ENCODE measurements around the gene SNRK. TPM values are rescaled to one million over a fixed set of nuclear protein-coding genes. Genes with fewer than 3 reads are reported as not detected.
A peak's percentile ranks its signal among the peaks of the same experiment; 100 is the strongest.

SNRK gene
- total and polyA plus RNA-seq, 11 donors: 9.3 to 41.5 (median 23.0) TPM

DNA sequence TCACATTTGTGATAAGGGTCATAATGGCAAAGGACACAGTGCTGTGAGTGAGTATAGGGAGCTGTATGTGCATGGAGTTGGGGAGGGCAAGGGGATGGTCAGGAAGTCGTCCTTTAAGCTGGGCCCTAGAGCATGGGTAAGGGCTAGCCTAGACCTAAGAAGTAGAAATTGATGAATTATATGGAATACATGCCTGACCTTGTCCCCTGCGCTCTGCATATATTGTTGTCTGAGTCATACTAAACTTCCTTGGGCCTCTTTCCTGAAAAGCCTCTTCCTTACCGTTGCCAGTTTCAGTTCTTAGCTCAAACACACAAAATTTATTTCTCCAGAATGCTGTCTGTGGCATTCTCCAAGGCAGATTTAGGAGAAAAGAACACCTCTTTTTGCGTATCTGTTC is 4.6 kb downstream of the SNRK start:
- Histone ChIP-seq H3K27ac (peak overlapping the region in 11 of 12 donors; percentile 1 to 93 (median 62)), H3K4me3 (peak overlapping the region in 7 of 12 donors; percentile 63 to 84 (median 72)), H3K36me3 (peaks cover 0 to 16% (median 9%) of the 10 kb centered on the region in 9 donors), H3K27me3 (no peaks in the 10 kb centered on the region), H3K4me1 (peaks cover 24 to 89% (median 70%) of the 10 kb centered on the region in 12 donors), H3K9me3 (no peaks in the 10 kb centered on the region)
- intact Hi-C loops (cut with DNase I): loop anchor here in 5 of 10 donors (2.0 to 10.0 kb wide), 5 partner anchors 36 to 212 kb away; no protein-coding TSS in a partner anchor
- DNase-seq (no peak), ATAC-seq (no peak)
- WGBS, 4 donors: 39 to 51% (median 41%) methylated on average over 4 of the region's 4 CpGs
- TF ChIP-seq POLR2A (IDR thresholded peaks at IDR 0.05): no peak
- TF ChIP-seq, protein P1, sequence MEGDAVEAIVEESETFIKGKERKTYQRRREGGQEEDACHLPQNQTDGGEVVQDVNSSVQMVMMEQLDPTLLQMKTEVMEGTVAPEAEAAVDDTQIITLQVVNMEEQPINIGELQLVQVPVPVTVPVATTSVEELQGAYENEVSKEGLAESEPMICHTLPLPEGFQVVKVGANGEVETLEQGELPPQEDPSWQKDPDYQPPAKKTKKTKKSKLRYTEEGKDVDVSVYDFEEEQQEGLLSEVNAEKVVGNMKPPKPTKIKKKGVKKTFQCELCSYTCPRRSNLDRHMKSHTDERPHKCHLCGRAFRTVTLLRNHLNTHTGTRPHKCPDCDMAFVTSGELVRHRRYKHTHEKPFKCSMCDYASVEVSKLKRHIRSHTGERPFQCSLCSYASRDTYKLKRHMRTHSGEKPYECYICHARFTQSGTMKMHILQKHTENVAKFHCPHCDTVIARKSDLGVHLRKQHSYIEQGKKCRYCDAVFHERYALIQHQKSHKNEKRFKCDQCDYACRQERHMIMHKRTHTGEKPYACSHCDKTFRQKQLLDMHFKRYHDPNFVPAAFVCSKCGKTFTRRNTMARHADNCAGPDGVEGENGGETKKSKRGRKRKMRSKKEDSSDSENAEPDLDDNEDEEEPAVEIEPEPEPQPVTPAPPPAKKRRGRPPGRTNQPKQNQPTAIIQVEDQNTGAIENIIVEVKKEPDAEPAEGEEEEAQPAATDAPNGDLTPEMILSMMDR (IDR thresholded peaks at IDR 0.05): no peak

GRCh38 chr3:43291546-43291945 is 5.2 kb downstream of the SNRK start:
- H3K36me3 ChIP-seq: peaks cover 0 to 16% (median 9%) of the 10 kb centered on the region in 9 donors
- TF ChIP-seq POLR2A (IDR thresholded peaks at IDR 0.05): no peak
- TF ChIP-seq, protein P1 (IDR thresholded peaks at IDR 0.05): no peak
- intact Hi-C loops (cut with DNase I): loop anchor here in 5 of 10 donors (2.0 to 10.0 kb wide), 5 partner anchors 36 to 211 kb away; no protein-coding TSS in a partner anchor
- ATAC-seq (no peak), DNase-seq (no peak)
- H3K27me3 ChIP-seq: no peaks in the 10 kb centered on the region
- peaks cover 25 to 94% (median 73%) of the 10 kb centered on the region in 12 donors for H3K4me1 ChIP-seq
- H3K9me3 ChIP-seq: no peaks in the 10 kb centered on the region
- peak overlapping the region in 6 of 12 donors; percentile 63 to 84 (median 72) for H3K4me3 ChIP-seq
- H3K27ac ChIP-seq: peak overlapping the region in 9 of 12 donors; percentile 5 to 92 (median 49)
- 62 to 90% (median 80%) methylated on average over 1 of the region's 1 CpG for WGBS, 4 donors

- Histone ChIP-seq H3K9me3 (no peaks in the 10 kb centered on the region), H3K36me3 (peaks cover 0 to 18% (median 4%) of the 10 kb centered on the region in 9 donors), H3K4me1 (peaks cover 31 to 100% (median 86%) of the 10 kb centered on the region in 12 donors), H3K27ac (peak overlapping the region in 1 of 12 donors; percentile 71), H3K4me3 (no peak overlapping the region), H3K27me3 (no peaks in the 10 kb centered on the region)
- ATAC-seq: no peak
- 20 to 34% (median 26%) methylated on average over 1 of the region's 1 CpG for WGBS, 4 donors
- intact Hi-C loops (cut with DNase I): loop anchor here in 4 of 10 donors (5.0 to 10.0 kb wide), 4 partner anchors 32 to 207 kb away; no protein-coding TSS in a partner anchor
- no peak for TF ChIP-seq POLR2A (IDR thresholded peaks at IDR 0.05)
- TF ChIP-seq, protein P1 (IDR thresholded peaks at IDR 0.05): no peak
- no peak for DNase-seq
Observed at GRCh38 chr3:43294975-43295374, 8.6 kb downstream of the SNRK start.

GRCh38 chr3:43296565-43296964 is 10.2 kb downstream of the SNRK start:
- peaks cover 20 to 99% (median 74%) of the 10 kb centered on the region in 12 donors for H3K4me1 ChIP-seq
- H3K9me3 ChIP-seq: no peaks in the 10 kb centered on the region
- intact Hi-C loops (cut with DNase I): loop anchor here in 1 of 10 donors (10.0 kb wide), 1 partner anchor 128 kb away; no protein-coding TSS in a partner anchor
- 0 to 8% (median 1%) methylated on average over 1 of the region's 1 CpG for WGBS, 4 donors
- TF ChIP-seq, protein P1 (IDR thresholded peaks at IDR 0.05): no peak
- no peak for TF ChIP-seq POLR2A (IDR thresholded peaks at IDR 0.05)
- H3K27me3 ChIP-seq: no peaks in the 10 kb centered on the region
- H3K27ac ChIP-seq: peak overlapping the region in 2 of 12 donors; percentile 21 to 71
- H3K36me3 ChIP-seq: peaks cover 0 to 12% (median 0%) of the 10 kb centered on the region in 9 donors
- H3K4me3 ChIP-seq: peak overlapping the region in 1 of 12 donors; percentile 23
- ATAC-seq (peak in 3 of 4 donors; percentile 43 to 82 (median 47)), DNase-seq (peak in 4 of 5 donors; percentile 41 to 48 (median 42))

All from heart left ventricle (tissue), 16 donors.